HepG2 (cell line): ENCODE measurements around the gene COG8. TPM values are rescaled to one million over a fixed set of nuclear protein-coding genes. Genes with fewer than 3 reads are reported as not detected.

ENCODE experiments used
- BRCA1 ChIP-seq: sonication (generic); formaldehyde crosslinking; IDR thresholded peaks from 2 replicates; pipeline ENCODE4 v1.4.0; 2020; ENCODE audit warnings: missing genetic modification reagents
- E2F1 ChIP-seq: sonication (generic); formaldehyde crosslinking; IDR thresholded peaks from 2 replicates; pipeline ENCODE4 v1.5.0; 2020; ENCODE audit warnings: missing genetic modification reagents
- ELF4 ChIP-seq: sonication (generic); formaldehyde crosslinking; IDR thresholded peaks from 2 replicates; pipeline ENCODE4 v1.5.0; 2020; ENCODE audit warnings: missing genetic modification reagents, mild to moderate bottlenecking, moderate library complexity, borderline replicate concordance
- FOXP4 ChIP-seq: sonication (generic); formaldehyde crosslinking; IDR thresholded peaks from 2 replicates; pipeline ENCODE4 v1.4.0; 2020; ENCODE audit warnings: missing genetic modification reagents
- HMGXB4 ChIP-seq, 2 experiments: sonication (generic) in 1 of 2; formaldehyde crosslinking in 1 of 2; IDR thresholded peaks; 2 replicates each; pipeline versions ENCODE4 v1.4.0 to v1.6.1; 2018 to 2020; ENCODE audit warnings: missing genetic modification reagents in 2 of 2, borderline replicate concordance in 1 of 2, low read depth in 1 of 2, mild to moderate bottlenecking in 1 of 2, missing biosample characterization in 1 of 2
- HNRNPL ChIP-seq: fragments of 200-400 bp; formaldehyde crosslinking; IDR thresholded peaks from 2 replicates; pipeline ENCODE4 v1.6.1; 2017; ENCODE audit warnings: mild to moderate bottlenecking, low read depth, low read length
- KLF12 ChIP-seq: sonication (generic); formaldehyde crosslinking; IDR thresholded peaks from 2 replicates; pipeline ENCODE4 v1.4.0; 2020; ENCODE audit warnings: missing genetic modification reagents, borderline replicate concordance
- MTA1 ChIP-seq: sonication (generic); formaldehyde crosslinking; IDR thresholded peaks from 2 replicates; pipeline ENCODE4 v1.4.0; 2020; ENCODE audit warnings: missing genetic modification reagents, mild to moderate bottlenecking, borderline replicate concordance
- MTA3 ChIP-seq: sonication (generic); formaldehyde crosslinking; IDR thresholded peaks from 2 replicates; pipeline ENCODE4 v1.4.0; 2020; ENCODE audit warnings: missing genetic modification reagents
- MTERF4 ChIP-seq: sonication (generic); formaldehyde crosslinking; IDR thresholded peaks from 2 replicates; pipeline ENCODE4 v1.8.0; 2023; ENCODE audit warnings: mild to moderate bottlenecking, missing genetic modification reagents
- RFX3 ChIP-seq: IDR thresholded peaks from 2 replicates; pipeline ENCODE4 v1.6.1; 2016; ENCODE audit warnings: missing biosample characterization, missing genetic modification reagents
- RFXANK ChIP-seq: IDR thresholded peaks from 2 replicates; pipeline ENCODE4 v1.6.1; 2016
- SKI ChIP-seq: fragments of 450-650 bp; IDR thresholded peaks from one replicate; pipeline ENCODE4 v1.6.1; 2018; ENCODE audit warnings: mild to moderate bottlenecking; ENCODE audit not compliant: partially characterized antibody
- SNAPC5 ChIP-seq: sonication (generic); formaldehyde crosslinking; IDR thresholded peaks from 2 replicates; pipeline ENCODE4 v1.8.1; 2023; ENCODE audit warnings: mild to moderate bottlenecking, missing genetic modification reagents, borderline replicate concordance
- XBP1 ChIP-seq: sonication (generic); formaldehyde crosslinking; IDR thresholded peaks from 2 replicates; pipeline ENCODE4 v1.5.0; 2020; ENCODE audit warnings: missing genetic modification reagents
- XRCC5 ChIP-seq: fragments of 200-400 bp; formaldehyde crosslinking; optimal IDR thresholded peaks from 2 replicates; pipeline ENCODE3; 2017; ENCODE audit warnings: mild to moderate bottlenecking, low read length
- ZBTB1 ChIP-seq: sonication (generic); formaldehyde crosslinking; IDR thresholded peaks from 2 replicates; pipeline ENCODE4 v1.4.0; 2020; ENCODE audit warnings: missing genetic modification reagents, borderline replicate concordance
- ZBTB4 ChIP-seq: sonication (generic); formaldehyde crosslinking; IDR thresholded peaks from 2 replicates; pipeline ENCODE4 v1.4.0; 2020; ENCODE audit warnings: missing genetic modification reagents, mild to moderate bottlenecking, borderline replicate concordance
- polyA plus RNA-seq, 8 experiments: library from polyadenylated mRNA; depleted of rRNA in 3 of 8; stranded (reverse) in 7 of 8; unstranded in 1 of 8; fragments of >200 nt; fragmentation: Illumina TruSeq in 4 of 8; extraction: Trizol in 4 of 8; gene quantifications; 2 replicates each; pipeline versions ENCODE4 v1.2.1 to v1.2.3, GENCODE V29; 2011 to 2016; ENCODE audit warnings: low read depth in 4 of 8, missing spikeins in 1 of 8, mixed read lengths in 1 of 8; ENCODE audit not compliant: insufficient read depth in 1 of 8
- total RNA-seq, 5 experiments: library from RNA; depleted of rRNA; stranded (reverse); fragments of >200 nt; fragmentation: Illumina TruSeq; extraction: Trizol; gene quantifications; 2 replicates each; pipeline ENCODE4 v1.2.3, GENCODE V29; 2016; ENCODE audit warnings: low read depth in 1 of 5

The COG8 gene
- total and polyA plus RNA-seq, 2 of the 13 experiments (the other 11 are each of a cell fraction or from before 2014, with no cell fraction given), result 45.5 to 52.1 TPM

- TF ChIP-seq E2F1 (CRISPR knock-in tag) (peak; percentile 96), RFX3 (CRISPR knock-in tag) (no peak), HMGXB4 (CRISPR knock-in tag; IDR thresholded peaks at IDR 0.05; ENCODE audit: borderline replicate concordance in 1 of 2, low read depth in 1 of 2) (peak; percentile 76 to 88), RFXANK (CRISPR knock-in tag) (peak; percentile 67; the same call in 1 of the 2 replicates), SKI (peak; percentile 77), ZBTB4 (no peak; the same call in 1 of the 2 replicates), KLF12 (CRISPR knock-in tag) (peak; percentile 76; the same call in 1 of the 2 replicates), ZBTB1 (CRISPR knock-in tag) (0 out of 2 replicates have a peak, but pooled peaks have one; percentile 15), SNAPC5 (CRISPR knock-in tag) (no peak), BRCA1 (CRISPR knock-in tag) (0 out of 2 replicates have a peak, but pooled peaks have one; percentile 79), ELF4 (CRISPR knock-in tag) (peak; percentile 83), MTA3 (CRISPR knock-in tag) (no peak), XRCC5 (peak; percentile 88), XBP1 (CRISPR knock-in tag) (no peak), HNRNPL (no peak), MTERF4 (CRISPR knock-in tag) (peak; percentile 61), MTA1 (CRISPR knock-in tag) (peak; percentile 75; the same call in 1 of the 2 replicates), FOXP4 (CRISPR knock-in tag) (peak; percentile 73; the same call in 1 of the 2 replicates)
Observed at GRCh38 chr16:69330286-69331109, 8.9 kb downstream of the COG8 start, which contains the start of gene PDF (continued).
